ENCODE results near the gene CLK3.

Gene CLK3

DNA sequence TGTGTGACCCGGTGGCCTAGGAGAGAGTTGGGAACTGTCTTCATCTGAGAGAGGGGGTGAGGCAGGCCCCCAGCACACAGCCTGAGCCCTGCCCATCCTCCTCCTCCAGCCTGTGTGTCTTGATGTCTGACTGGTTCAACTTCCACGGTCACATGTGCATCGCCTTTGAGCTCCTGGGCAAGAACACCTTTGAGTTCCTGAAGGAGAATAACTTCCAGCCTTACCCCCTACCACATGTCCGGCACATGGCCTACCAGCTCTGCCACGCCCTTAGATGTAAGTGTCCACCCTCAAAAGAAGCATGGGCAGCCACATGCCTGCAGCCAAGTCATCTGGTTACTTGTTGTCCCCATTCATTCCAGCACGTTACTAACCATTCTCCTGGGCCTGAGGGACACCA, 10.1 kb downstream of the CLK3 start:
- Histone ChIP-seq H3F3A (ENCODE audit: insufficient read depth) (no peaks in the 10 kb centered on the region), H3K27ac (ENCODE audit: low read depth, low read length) (no peak overlapping the region), H3K9me3 (ENCODE audit: insufficient read depth, low read length) (no peaks in the 10 kb centered on the region)

DNA sequence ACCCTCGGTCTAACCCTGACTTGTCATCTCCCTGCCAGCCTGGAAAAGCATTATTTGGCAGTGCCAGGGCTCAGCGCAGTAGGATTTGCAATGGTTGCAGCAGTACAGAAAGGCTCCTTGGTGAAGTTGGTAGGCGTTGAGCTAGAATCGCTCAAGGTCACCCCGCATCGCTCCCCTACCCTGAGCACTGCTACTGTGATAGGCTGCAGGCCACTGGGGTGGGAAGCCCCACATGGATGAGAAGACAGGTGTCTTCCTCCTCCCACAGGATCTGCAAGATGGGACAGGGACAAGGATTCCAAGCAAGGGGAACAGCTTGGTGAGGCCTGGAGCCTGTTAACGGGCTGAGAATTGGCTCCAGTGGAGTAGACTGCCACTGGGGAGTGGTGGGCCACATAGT, 10.7 kb downstream of the CLK3 start:
- Histone ChIP-seq H3K79me2 (ENCODE audit: insufficient read depth, low read length) (peaks cover 11% of the 10 kb centered on the region), H3K27ac (ENCODE audit: low read depth, low read length) (no peak overlapping the region), H4K20me1 (ENCODE audit: low read depth, low read length) (0 out of 2 replicates have a peak, but pooled peaks cover 3% of the 10 kb centered on the region), H3K9me3 (ENCODE audit: insufficient read depth, low read length) (no peaks in the 10 kb centered on the region), H3K4me2 (ENCODE audit: low read depth, low read length, poor library complexity, severe bottlenecking) (no peak overlapping the region), H3K4me3 (ENCODE audit: insufficient read depth, low read length, poor library complexity, severe bottlenecking) (no peak overlapping the region), H3K36me3 (ENCODE audit: low read length) (peaks cover 7% of the 10 kb centered on the region), H3K9me2 (replicated peaks; ENCODE audit: insufficient read depth, low read length) (no peaks in the 10 kb centered on the region), H3K27me3 (ENCODE audit: low read length) (no peaks in the 10 kb centered on the region), H3F3A (ENCODE audit: insufficient read depth) (no peaks in the 10 kb centered on the region), H2AFZ (ENCODE audit: low read depth, low read length, severe bottlenecking) (no peak overlapping the region), H3K9ac (ENCODE audit: low read length) (no peak overlapping the region)
- TF ChIP-seq EZH2phosphoT487 (conservative IDR thresholded peaks at IDR 0.05; ENCODE audit: low read length) = no peak
- TF ChIP-seq, protein P1, sequence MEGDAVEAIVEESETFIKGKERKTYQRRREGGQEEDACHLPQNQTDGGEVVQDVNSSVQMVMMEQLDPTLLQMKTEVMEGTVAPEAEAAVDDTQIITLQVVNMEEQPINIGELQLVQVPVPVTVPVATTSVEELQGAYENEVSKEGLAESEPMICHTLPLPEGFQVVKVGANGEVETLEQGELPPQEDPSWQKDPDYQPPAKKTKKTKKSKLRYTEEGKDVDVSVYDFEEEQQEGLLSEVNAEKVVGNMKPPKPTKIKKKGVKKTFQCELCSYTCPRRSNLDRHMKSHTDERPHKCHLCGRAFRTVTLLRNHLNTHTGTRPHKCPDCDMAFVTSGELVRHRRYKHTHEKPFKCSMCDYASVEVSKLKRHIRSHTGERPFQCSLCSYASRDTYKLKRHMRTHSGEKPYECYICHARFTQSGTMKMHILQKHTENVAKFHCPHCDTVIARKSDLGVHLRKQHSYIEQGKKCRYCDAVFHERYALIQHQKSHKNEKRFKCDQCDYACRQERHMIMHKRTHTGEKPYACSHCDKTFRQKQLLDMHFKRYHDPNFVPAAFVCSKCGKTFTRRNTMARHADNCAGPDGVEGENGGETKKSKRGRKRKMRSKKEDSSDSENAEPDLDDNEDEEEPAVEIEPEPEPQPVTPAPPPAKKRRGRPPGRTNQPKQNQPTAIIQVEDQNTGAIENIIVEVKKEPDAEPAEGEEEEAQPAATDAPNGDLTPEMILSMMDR (IDR thresholded peaks at IDR 0.05; ENCODE audit: insufficient read depth, low read length, poor library complexity, severe bottlenecking) = no peak

More for the DNA sequence above, 10.1 kb downstream of the CLK3 start:
- H3K4me2 ChIP-seq (ENCODE audit: low read depth, low read length, poor library complexity, severe bottlenecking) = no peak overlapping the region
- H3K79me2 ChIP-seq (ENCODE audit: insufficient read depth, low read length) = peaks cover 13% of the 10 kb centered on the region
- no peak overlapping the region for H3K9ac ChIP-seq (ENCODE audit: low read length)
- no peak overlapping the region for H3K4me3 ChIP-seq (ENCODE audit: insufficient read depth, low read length, poor library complexity, severe bottlenecking)
- H3K27me3 ChIP-seq (ENCODE audit: low read length) = no peaks in the 10 kb centered on the region
- no peak overlapping the region for H2AFZ ChIP-seq (ENCODE audit: low read depth, low read length, severe bottlenecking)
- no peak for TF ChIP-seq EZH2phosphoT487 (conservative IDR thresholded peaks at IDR 0.05; ENCODE audit: low read length)
- TF ChIP-seq, protein P1 (IDR thresholded peaks at IDR 0.05; ENCODE audit: insufficient read depth, low read length, poor library complexity, severe bottlenecking) = no peak
- no peaks in the 10 kb centered on the region for H3K9me2 ChIP-seq (replicated peaks; ENCODE audit: insufficient read depth, low read length)
- peaks cover 7% of the 10 kb centered on the region for H3K36me3 ChIP-seq (ENCODE audit: low read length)
- H4K20me1 ChIP-seq (ENCODE audit: low read depth, low read length) = 0 out of 2 replicates have a peak, but pooled peaks cover 3% of the 10 kb centered on the region

DNA sequence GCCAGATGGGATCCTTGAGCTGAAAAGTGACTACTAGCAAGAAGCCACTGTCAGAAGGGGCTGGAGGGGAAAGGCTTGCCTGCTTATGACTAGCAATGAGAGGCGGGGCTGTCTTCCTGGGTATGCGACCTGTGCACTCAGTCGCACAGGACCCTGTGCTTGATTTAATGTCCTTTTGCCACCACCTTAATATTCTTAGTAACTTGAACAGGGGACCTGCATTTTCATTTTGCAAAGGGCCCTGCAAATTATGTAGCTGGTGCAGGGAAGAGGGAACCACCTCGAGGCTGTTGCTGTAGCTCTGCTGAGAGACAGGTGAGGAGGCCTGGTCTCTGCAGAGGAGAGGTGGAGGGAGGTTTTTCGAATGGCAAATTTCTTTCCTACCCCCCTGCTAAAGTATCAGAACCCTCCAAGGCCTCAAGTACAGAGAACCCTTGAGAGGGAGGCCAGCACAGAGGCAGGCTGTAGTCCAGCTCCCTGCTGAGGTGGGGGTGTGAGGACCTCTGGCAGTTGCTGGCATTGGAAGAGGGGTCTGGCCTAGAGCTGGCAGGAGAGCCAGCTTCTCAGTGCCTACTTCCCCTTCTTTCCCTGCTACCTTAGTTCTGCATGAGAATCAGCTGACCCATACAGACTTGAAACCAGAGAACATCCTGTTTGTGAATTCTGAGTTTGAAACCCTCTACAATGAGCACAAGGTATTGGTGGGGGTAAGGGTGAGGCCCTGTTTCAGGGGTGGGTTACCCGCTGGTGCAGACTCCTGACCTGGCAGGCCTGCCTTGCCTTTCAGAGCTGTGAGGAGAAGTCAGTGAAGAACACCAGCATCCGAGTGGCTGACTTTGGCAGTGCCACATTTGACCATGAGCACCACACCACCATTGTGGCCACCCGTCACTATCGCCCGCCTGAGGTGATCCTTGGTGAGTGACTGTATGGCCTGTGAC, 11.4 kb downstream of the CLK3 start:
- Histone ChIP-seq H3K27ac (ENCODE audit: low read depth, low read length) (no peak overlapping the region), H3K9me3 (ENCODE audit: insufficient read depth, low read length) (no peaks in the 10 kb centered on the region), H2AFZ (ENCODE audit: low read depth, low read length, severe bottlenecking) (no peak overlapping the region), H3K27me3 (ENCODE audit: low read length) (no peaks in the 10 kb centered on the region), H3K79me2 (ENCODE audit: insufficient read depth, low read length) (peaks cover 4% of the 10 kb centered on the region; the same call in 1 of the 2 replicates), H3K4me3 (ENCODE audit: insufficient read depth, low read length, poor library complexity, severe bottlenecking) (no peak overlapping the region), H3K36me3 (ENCODE audit: low read length) (peaks cover 2% of the 10 kb centered on the region; the same call in 1 of the 2 replicates), H3K9me2 (replicated peaks; ENCODE audit: insufficient read depth, low read length) (no peaks in the 10 kb centered on the region), H4K20me1 (ENCODE audit: low read depth, low read length) (no peaks in the 10 kb centered on the region), H3K9ac (ENCODE audit: low read length) (no peak overlapping the region), H3K4me2 (ENCODE audit: low read depth, low read length, poor library complexity, severe bottlenecking) (no peak overlapping the region), H3F3A (ENCODE audit: insufficient read depth) (no peaks in the 10 kb centered on the region)
- TF ChIP-seq, protein P1 (IDR thresholded peaks at IDR 0.05; ENCODE audit: insufficient read depth, low read length, poor library complexity, severe bottlenecking) = no peak
- TF ChIP-seq EZH2phosphoT487 (conservative IDR thresholded peaks at IDR 0.05; ENCODE audit: low read length) = no peak
